ENCODE measurements around the gene CHIT1.

- TF ChIP-seq EZH2 (IDR thresholded peaks at IDR 0.05), result no peak
- TF ChIP-seq POLR2A (IDR thresholded peaks at IDR 0.05; ENCODE audit: borderline replicate concordance, extremely low read depth, insufficient read depth, insufficient read length), result no peak
- TF ChIP-seq SP1 (IDR thresholded peaks at IDR 0.05; ENCODE audit: low read depth), result no peak
- no peak for TF ChIP-seq CTCF (IDR thresholded peaks at IDR 0.05 in 2 of 3, conservative IDR thresholded peaks at IDR 0.05 in 1 of 3; ENCODE audit: borderline replicate concordance in 1 of 3, insufficient read depth in 1 of 3, low read depth in 2 of 3, low read length in 2 of 3)
- TF ChIP-seq SIN3A (IDR thresholded peaks at IDR 0.05; ENCODE audit: low read depth), result no peak
- TF ChIP-seq EZH2phosphoT487 (IDR thresholded peaks at IDR 0.05; ENCODE audit: borderline replicate concordance), result no peak
- TF ChIP-seq YY1 (IDR thresholded peaks at IDR 0.05; ENCODE audit: extremely low read depth, insufficient replicate concordance, low read depth, low read length), result no peak
- TF ChIP-seq ATF3 (IDR thresholded peaks at IDR 0.05), result no peak
- no peak for TF ChIP-seq TCF7L2 (IDR thresholded peaks at IDR 0.05; ENCODE audit: borderline replicate concordance, extremely low read depth, insufficient read depth, insufficient read length)
- TF ChIP-seq RAD21 (IDR thresholded peaks at IDR 0.05; ENCODE audit: low read depth), result no peak
- no peak for TF ChIP-seq REST (IDR thresholded peaks at IDR 0.05; ENCODE audit: low read depth)
- TF ChIP-seq JUND (IDR thresholded peaks at IDR 0.05), result no peak
These were observed 36.1 kb upstream of the CHIT1 start for GRCh38 chr1:203265541-203265940.

All from HCT116 (cell line).